IMR-90 (cell line): ENCODE results near the gene TMEM63B. TPM values are rescaled to one million over a fixed set of nuclear protein-coding genes. Genes with fewer than 3 reads are reported as not detected.

Source experiments
- ATAC-seq: fragments of 200-7000 bp; cut with Tn5 transposase; 2 replicates; pipeline ENCODE4 v1.9.1; 2020; ENCODE audit warnings: low read depth, mild to moderate bottlenecking, moderate library complexity
- BruUV-seq: library from RNA; stranded (reverse); fragments of 400-500 nt; replicated peaks from 2 replicates; lab custom pipeline; 2021; lab: Mats Ljungman, UMichigan
- CTCF ChIA-PET: fragments of 300-600 bp; formaldehyde crosslinking; extraction: SDS; loops from one replicate; lab custom pipeline; 2021; ENCODE audit warnings: antibody characterized with exemption; lab: Yijun Ruan, JAX
- POLR2A ChIA-PET: fragments of 300-600 bp; sonication (Branson Sonifier 250); formaldehyde crosslinking; loops from one replicate; lab custom pipeline; 2022; ENCODE audit warnings: antibody characterized with exemption; ENCODE audit not compliant: unreplicated experiment; lab: Charles Lee
- DNase-seq: peaks from one replicate; pipeline ENCODE4 v3.0.0; 2013
- H2AFZ ChIP-seq: replicated peaks from 2 replicates; pipeline ENCODE3; 2013; ENCODE audit warnings: low read length, mild to moderate bottlenecking; ENCODE audit not compliant: poor library complexity
- H2AK5ac ChIP-seq: 2 replicates; pipeline ENCODE4 v1.6.1; 2013; ENCODE audit warnings: low read depth, low read length, inconsistent platforms
- H2AK9ac ChIP-seq: replicated peaks from 2 replicates; pipeline ENCODE3; 2013; ENCODE audit warnings: mild to moderate bottlenecking, low read depth, low read length, moderate library complexity; ENCODE audit not compliant: poor library complexity
- H2BK120ac ChIP-seq: 2 replicates; pipeline ENCODE4 v1.6.1; 2013; ENCODE audit warnings: low read depth, low read length, inconsistent platforms
- H2BK15ac ChIP-seq: 3 replicates; pipeline ENCODE4 v1.6.1; 2013; ENCODE audit warnings: low read depth, low read length, inconsistent platforms
- H2BK20ac ChIP-seq: 2 replicates; pipeline ENCODE4 v1.6.1; 2013; ENCODE audit warnings: low read depth, mild to moderate bottlenecking, inconsistent platforms, low read length, moderate library complexity
- H2BK5ac ChIP-seq: 2 replicates; pipeline ENCODE4 v1.6.1; 2013; ENCODE audit warnings: mild to moderate bottlenecking, low read depth, low read length, inconsistent platforms; ENCODE audit not compliant: poor library complexity, severe bottlenecking
- H3K14ac ChIP-seq: replicated peaks from 2 replicates; pipeline ENCODE4 v1.6.1; 2013; ENCODE audit warnings: low read depth, low read length, inconsistent platforms
- H3K18ac ChIP-seq: 2 replicates; pipeline ENCODE4 v1.6.1; 2013; ENCODE audit warnings: low read depth, low read length, control low read depth
- H3K23ac ChIP-seq: 2 replicates; pipeline ENCODE4 v1.6.1; 2013; ENCODE audit warnings: low read depth, low read length, inconsistent platforms
- H3K27ac ChIP-seq: 2 replicates; pipeline ENCODE4 v1.5.1; 2013; ENCODE audit warnings: mild to moderate bottlenecking, control low read depth, low read length; ENCODE audit not compliant: insufficient read depth
- H3K27me3 ChIP-seq: 2 replicates; pipeline ENCODE4 v1.6.1; 2013; ENCODE audit warnings: low read length; ENCODE audit not compliant: control insufficient read depth, insufficient read depth
- H3K36me3 ChIP-seq: 2 replicates; pipeline ENCODE4 v1.6.1; 2013; ENCODE audit warnings: low read length, mixed read lengths; ENCODE audit not compliant: control insufficient read depth, insufficient read depth
- H3K4ac ChIP-seq: 2 replicates; pipeline ENCODE4 v1.6.1; 2013; ENCODE audit warnings: low read depth, low read length, inconsistent platforms
- H3K4me1 ChIP-seq: 2 replicates; pipeline ENCODE4 v1.6.1; 2013; ENCODE audit warnings: low read length, mixed read lengths; ENCODE audit not compliant: control insufficient read depth, insufficient read depth
- H3K4me2 ChIP-seq: 2 replicates; pipeline ENCODE4 v1.6.1; 2013; ENCODE audit warnings: low read depth, mild to moderate bottlenecking, control low read depth, low read length, moderate library complexity
- H3K4me3 ChIP-seq: 2 replicates; pipeline ENCODE4 v1.5.1; 2013; ENCODE audit warnings: low read depth, mild to moderate bottlenecking, control low read depth, low read length, moderate library complexity; ENCODE audit not compliant: insufficient read depth
- H3K56ac ChIP-seq: 2 replicates; pipeline ENCODE4 v1.6.1; 2013; ENCODE audit warnings: low read length, inconsistent platforms; ENCODE audit not compliant: insufficient read depth; ENCODE audit errors: extremely low read depth
- H3K79me1 ChIP-seq, 2 experiments: 2 replicates each; pipeline ENCODE4 v1.6.1; 2013; ENCODE audit warnings: low read length in 2 of 2, inconsistent platforms in 1 of 2, low read depth in 1 of 2
- H3K9ac ChIP-seq: 2 replicates; pipeline ENCODE4 v1.6.1; 2013; ENCODE audit warnings: low read depth, low read length, control low read depth
- H3K9me1 ChIP-seq: 2 replicates; pipeline ENCODE4 v1.6.1; 2013; ENCODE audit warnings: low read length, inconsistent platforms; ENCODE audit not compliant: insufficient read depth
- H3K9me3 ChIP-seq: 2 replicates; pipeline ENCODE4 v1.6.1; 2013; ENCODE audit warnings: low read length; ENCODE audit not compliant: control insufficient read depth, insufficient read depth
- H4K20me1 ChIP-seq: 2 replicates; pipeline ENCODE4 v1.6.1; 2013; ENCODE audit warnings: low read length, inconsistent platforms; ENCODE audit not compliant: insufficient read depth
- H4K5ac ChIP-seq: 2 replicates; pipeline ENCODE4 v1.6.1; 2013; ENCODE audit warnings: mild to moderate bottlenecking, low read depth, low read length, control low read depth
- H4K8ac ChIP-seq, 2 experiments: 2 replicates each; pipeline ENCODE4 v1.6.1; 2013; ENCODE audit warnings: low read depth in 2 of 2, low read length in 2 of 2, control low read depth in 1 of 2, inconsistent platforms in 1 of 2
- H4K91ac ChIP-seq: 2 replicates; pipeline ENCODE4 v1.6.1; 2013; ENCODE audit warnings: low read depth, low read length, inconsistent platforms; ENCODE audit not compliant: insufficient read depth
- CEBPB ChIP-seq: IDR thresholded peaks from 2 replicates; pipeline ENCODE4 v1.6.1; 2012; ENCODE audit warnings: low read depth, low read length, improper control_type of control experiment
- CHD1 ChIP-seq: IDR thresholded peaks from 2 replicates; pipeline ENCODE4 v1.6.1; 2012; ENCODE audit warnings: low read depth, low read length, improper control_type of control experiment
- MXI1 ChIP-seq: IDR thresholded peaks from 2 replicates; pipeline ENCODE4 v1.6.1; 2012; ENCODE audit warnings: low read depth, mild to moderate bottlenecking, low read length, moderate library complexity, borderline replicate concordance
- NFE2L2 ChIP-seq: fragments of 150-350 bp; IDR thresholded peaks from 2 replicates; pipeline ENCODE4 v1.6.1; 2016; ENCODE audit warnings: low read depth, mild to moderate bottlenecking, low read length
- POLR2A ChIP-seq: IDR thresholded peaks from 2 replicates; pipeline ENCODE4 v1.6.1; 2012; ENCODE audit warnings: mild to moderate bottlenecking, low read depth, low read length
- RAD21 ChIP-seq: IDR thresholded peaks from 2 replicates; pipeline ENCODE4 v1.6.1; 2012; ENCODE audit warnings: low read length, improper control_type of control experiment
- WGBS, 2 experiments: methylation state at CpG; one replicate each; pipeline versions ENCODE4 v1.1.5 to v1.1.7; 2013; ENCODE audit warnings: missing lambda C conversion rate in 2 of 2; ENCODE audit not compliant: insufficient read length in 1 of 2; ENCODE audit errors: extremely low coverage in 2 of 2; 5-methylcytosine and 5-hydroxymethylcytosine counted together
- dilution Hi-C: fragments of 300-500 bp; cut with HindIII; formaldehyde crosslinking; loops from one replicate; pipeline ENCODE4 v1.14.3; 2018; ENCODE audit warnings: low sequenced_read_pairs; ENCODE audit not compliant: unreplicated experiment
- in situ Hi-C: fragments of 300-500 bp; cut with MboI; formaldehyde crosslinking; loops from 3 replicates; pipeline ENCODE4 v1.14.3; 2019; ENCODE audit warnings: low sequenced_read_pairs, inconsistent platforms, mixed read lengths
- intact Hi-C: fragments of 100-400 bp; cut with micrococcal nuclease; formaldehyde crosslinking; loops from 2 replicates; pipeline ENCODE4 v1.10.0; 2022
- polyA plus RNA-seq, 3 experiments: library from polyadenylated mRNA; depleted of rRNA; stranded (reverse); fragments of >200 nt; gene quantifications; 2 replicates each; pipeline ENCODE4 v1.2.3, GENCODE V29; 2012; ENCODE audit warnings: low replicate concordance in 1 of 3
- total RNA-seq: library from RNA; depleted of rRNA; stranded (reverse); fragments of >200 nt; gene quantifications from 2 replicates; pipeline ENCODE4 v1.2.3, GENCODE V29; 2012
- TF ChIP-seq, protein P1 (sequence below): fragments of 150-350 bp; IDR thresholded peaks from 2 replicates; pipeline ENCODE4 v1.6.1; 2017; ENCODE audit warnings: mild to moderate bottlenecking, antibody characterized with exemption, low read length, low read depth
- TF ChIP-seq, protein P2 (sequence below): fragments of 150-350 bp; IDR thresholded peaks from 2 replicates; pipeline ENCODE4 v1.6.1; 2016; ENCODE audit warnings: low read depth, mild to moderate bottlenecking, low read length, moderate library complexity, borderline replicate concordance

TMEM63B gene
- total and polyA plus RNA-seq, 2 of the 4 experiments (the other 2 are of a cell fraction): 12.2 to 42.6 TPM

DNA sequence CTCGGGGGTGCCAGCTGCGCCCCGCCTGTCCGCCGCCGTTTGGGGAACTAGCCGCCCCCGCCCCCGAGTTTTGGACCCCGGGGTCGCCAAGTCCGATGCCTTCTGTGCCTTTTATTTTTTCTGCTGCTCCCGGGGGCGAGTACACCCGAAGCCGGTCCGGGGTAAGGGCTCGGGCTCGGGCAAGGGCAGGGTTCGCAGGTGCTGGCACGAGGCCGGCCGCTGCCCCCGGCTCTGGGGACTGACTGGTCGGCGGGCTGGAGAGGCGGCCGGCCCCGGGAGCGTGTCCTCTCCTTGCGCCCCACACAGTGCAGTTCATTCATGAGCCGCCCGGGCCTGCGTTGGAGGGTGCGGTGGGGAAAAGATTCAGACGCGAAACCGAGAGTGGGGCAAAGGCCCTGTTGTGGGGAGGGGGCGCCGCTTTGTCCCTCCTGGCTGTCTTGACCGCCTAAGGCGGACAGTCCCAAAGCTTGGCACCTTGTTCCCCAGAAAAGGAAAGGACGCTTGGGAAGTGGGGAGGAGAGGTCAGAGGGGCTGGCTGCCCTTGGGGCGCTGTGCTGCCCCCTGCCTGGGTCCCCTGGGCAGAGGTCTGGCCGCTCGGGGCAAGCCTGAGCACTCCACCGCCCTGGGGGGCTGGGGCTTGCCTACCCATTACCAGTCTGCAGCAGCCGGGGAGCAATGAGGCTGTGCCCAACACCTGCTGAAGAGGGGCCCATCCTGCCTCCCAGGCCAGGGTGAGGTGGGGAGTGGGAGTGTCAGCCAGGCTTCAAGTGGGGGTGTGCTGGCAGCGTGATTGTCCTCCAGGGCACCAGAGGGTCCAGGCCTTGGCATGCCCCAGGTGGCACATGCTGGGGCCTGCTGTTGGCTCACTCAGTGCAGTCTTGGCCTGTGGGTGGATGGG, 915 bp downstream of the TMEM63B start:
- DNase-seq (no peak), ATAC-seq (peak; percentile 50)
- Histone ChIP-seq H3K4me3 (peak overlapping the region; percentile 94), H3K4me1 (peaks cover 19% of the 10 kb centered on the region), H4K20me1 (peaks cover 39% of the 10 kb centered on the region), H3K79me1 (peaks cover 44 to 76% of the 10 kb centered on the region in 2 experiments), H3K9me1 (no peaks in the 10 kb centered on the region; the same call in 1 of the 2 replicates), H4K8ac (peak overlapping the region in 1 of 2 experiments; percentile 13; a peak in 1 of 4 replicates), H3K27ac (peak overlapping the region; percentile 84), H3K23ac (peak overlapping the region; percentile 54; the same call in 1 of the 2 replicates), H3K56ac (no peak overlapping the region), H3K4me2 (peak overlapping the region; percentile 92), H2AFZ (peak overlapping the region; percentile 93), H4K5ac (no peak overlapping the region), H3K9me3 (no peaks in the 10 kb centered on the region), H2AK9ac (peak overlapping the region; percentile 94), H2BK120ac (no peak overlapping the region), H4K91ac (no peak overlapping the region), H2BK20ac (no peak overlapping the region), H3K4ac (peak overlapping the region; percentile 67), H2AK5ac (peak overlapping the region; percentile 62), H3K14ac (peak overlapping the region; percentile 18; the same call in 1 of the 2 replicates), H2BK15ac (no peak overlapping the region), H3K36me3 (no peaks in the 10 kb centered on the region), H3K27me3 (no peaks in the 10 kb centered on the region), H3K18ac (no peak overlapping the region), H3K9ac (peak overlapping the region; percentile 94), H2BK5ac (peak overlapping the region; percentile 74)
- intact Hi-C loops: no loop called here
- ChIA-PET CTCF (no interaction called here), POLR2A (no interaction called here)
- TF ChIP-seq, protein P1, sequence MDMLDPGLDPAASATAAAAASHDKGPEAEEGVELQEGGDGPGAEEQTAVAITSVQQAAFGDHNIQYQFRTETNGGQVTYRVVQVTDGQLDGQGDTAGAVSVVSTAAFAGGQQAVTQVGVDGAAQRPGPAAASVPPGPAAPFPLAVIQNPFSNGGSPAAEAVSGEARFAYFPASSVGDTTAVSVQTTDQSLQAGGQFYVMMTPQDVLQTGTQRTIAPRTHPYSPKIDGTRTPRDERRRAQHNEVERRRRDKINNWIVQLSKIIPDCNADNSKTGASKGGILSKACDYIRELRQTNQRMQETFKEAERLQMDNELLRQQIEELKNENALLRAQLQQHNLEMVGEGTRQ: no peak
- TF ChIP-seq, protein P2, sequence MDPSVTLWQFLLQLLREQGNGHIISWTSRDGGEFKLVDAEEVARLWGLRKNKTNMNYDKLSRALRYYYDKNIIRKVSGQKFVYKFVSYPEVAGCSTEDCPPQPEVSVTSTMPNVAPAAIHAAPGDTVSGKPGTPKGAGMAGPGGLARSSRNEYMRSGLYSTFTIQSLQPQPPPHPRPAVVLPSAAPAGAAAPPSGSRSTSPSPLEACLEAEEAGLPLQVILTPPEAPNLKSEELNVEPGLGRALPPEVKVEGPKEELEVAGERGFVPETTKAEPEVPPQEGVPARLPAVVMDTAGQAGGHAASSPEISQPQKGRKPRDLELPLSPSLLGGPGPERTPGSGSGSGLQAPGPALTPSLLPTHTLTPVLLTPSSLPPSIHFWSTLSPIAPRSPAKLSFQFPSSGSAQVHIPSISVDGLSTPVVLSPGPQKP: no peak
- TF ChIP-seq RAD21 (no peak), CHD1 (no peak), CEBPB (no peak), POLR2A (no peak), MXI1 (no peak; the same call in 1 of the 2 replicates), NFE2L2 (no peak)
- in situ Hi-C loops: no loop called here
- BruUV-seq: no TSS peak
- dilution Hi-C loops: no loop called here
- 0% methylated on average over 26 of the region's 49 CpGs; no CpG with 5 or more reads in 1 of the 2 experiments for WGBS, 2 experiments
